ENCODE data around the gene PZP.
"Not testable (repeated sequence)": the region's sequence is repeated elsewhere in the genome, so short reads cannot be mapped to it uniquely, and the experiment has no call there.

Gene PZP

DNA sequence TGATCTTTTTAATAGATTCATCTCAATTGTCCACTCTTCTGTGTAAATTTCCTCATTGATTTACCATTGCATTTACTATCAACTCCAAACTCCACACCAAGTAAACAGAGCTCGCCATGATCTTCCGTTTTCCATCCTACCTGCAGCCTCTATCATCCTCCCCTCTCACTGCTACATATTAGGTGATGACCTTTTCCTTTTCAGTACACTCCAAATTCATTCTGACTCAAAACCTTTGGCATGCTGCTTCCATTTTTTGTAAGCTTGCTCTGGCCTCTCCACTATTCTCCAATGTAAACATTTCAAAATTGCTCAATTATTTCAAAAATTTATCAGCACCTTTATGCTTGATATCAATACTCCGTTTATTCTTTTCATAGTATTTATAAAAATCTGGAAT, 40.2 kb upstream of the PZP start:
- DNase-seq (ENCODE audit: low spot score): no peak
- in situ Hi-C loops (cut with MboI; ENCODE audit: low pct_unique_long_range_greater_than_20kb, low sequenced_read_pairs, unreplicated experiment): no loop called here
- TF ChIP-seq, protein P1, sequence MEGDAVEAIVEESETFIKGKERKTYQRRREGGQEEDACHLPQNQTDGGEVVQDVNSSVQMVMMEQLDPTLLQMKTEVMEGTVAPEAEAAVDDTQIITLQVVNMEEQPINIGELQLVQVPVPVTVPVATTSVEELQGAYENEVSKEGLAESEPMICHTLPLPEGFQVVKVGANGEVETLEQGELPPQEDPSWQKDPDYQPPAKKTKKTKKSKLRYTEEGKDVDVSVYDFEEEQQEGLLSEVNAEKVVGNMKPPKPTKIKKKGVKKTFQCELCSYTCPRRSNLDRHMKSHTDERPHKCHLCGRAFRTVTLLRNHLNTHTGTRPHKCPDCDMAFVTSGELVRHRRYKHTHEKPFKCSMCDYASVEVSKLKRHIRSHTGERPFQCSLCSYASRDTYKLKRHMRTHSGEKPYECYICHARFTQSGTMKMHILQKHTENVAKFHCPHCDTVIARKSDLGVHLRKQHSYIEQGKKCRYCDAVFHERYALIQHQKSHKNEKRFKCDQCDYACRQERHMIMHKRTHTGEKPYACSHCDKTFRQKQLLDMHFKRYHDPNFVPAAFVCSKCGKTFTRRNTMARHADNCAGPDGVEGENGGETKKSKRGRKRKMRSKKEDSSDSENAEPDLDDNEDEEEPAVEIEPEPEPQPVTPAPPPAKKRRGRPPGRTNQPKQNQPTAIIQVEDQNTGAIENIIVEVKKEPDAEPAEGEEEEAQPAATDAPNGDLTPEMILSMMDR (IDR thresholded peaks at IDR 0.05; ENCODE audit: extremely low read depth, insufficient read depth, missing control alignments): no peak

DNA sequence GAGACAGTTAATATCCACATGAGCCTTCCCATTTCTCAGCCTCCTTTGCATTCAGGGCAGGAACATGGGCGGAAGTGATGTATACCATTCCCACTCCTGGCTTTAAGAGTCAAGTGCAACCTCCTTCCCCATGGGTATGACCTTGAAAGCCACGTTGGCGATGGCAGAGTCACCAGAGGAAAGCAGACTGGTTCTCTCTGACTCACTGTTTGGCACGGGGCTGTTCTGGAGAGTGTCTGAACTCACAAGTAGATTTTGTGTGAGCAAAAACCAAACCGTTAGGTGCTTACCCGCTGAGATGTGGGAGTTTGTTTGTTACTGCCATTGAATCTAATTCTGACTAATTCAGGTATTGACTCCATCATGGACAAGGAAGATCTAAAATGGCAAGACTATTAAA, 36.7 kb upstream of the PZP start:
- TF ChIP-seq, protein P1 (IDR thresholded peaks at IDR 0.05; ENCODE audit: extremely low read depth, insufficient read depth, missing control alignments): no peak
- in situ Hi-C loops (cut with MboI; ENCODE audit: low pct_unique_long_range_greater_than_20kb, low sequenced_read_pairs, unreplicated experiment): no loop called here
- DNase-seq (ENCODE audit: low spot score): peak; percentile 60

DNA sequence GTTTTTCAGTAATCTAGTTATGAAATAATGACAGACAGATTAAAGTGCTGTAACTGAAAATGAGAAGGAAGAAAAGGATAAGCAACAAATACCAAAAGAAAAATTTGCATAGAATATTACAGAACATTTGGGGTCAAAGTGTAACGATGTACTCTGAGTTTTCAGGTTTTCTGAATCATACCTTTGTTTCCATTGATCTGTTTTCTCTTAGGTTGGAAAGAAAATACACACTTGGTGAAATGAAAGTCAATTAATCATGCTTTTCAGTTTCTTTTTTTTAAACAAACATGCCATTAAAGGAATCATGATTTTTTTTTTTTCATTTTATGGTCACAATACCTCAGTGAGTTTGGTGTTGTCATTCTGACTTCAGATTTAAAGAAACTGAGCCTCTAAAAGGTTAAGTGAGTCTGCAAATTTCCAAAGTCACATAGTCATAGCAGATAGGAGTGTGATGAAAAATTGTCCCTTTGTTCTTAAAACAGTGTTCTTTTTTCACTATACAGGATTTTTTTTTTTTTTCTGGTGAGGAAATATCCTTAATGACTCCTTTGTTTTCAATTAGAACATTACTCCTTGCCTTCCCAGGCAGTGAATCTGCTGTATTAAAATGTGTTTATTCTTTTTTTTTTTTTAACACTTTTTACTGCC, 35.9 kb upstream of the PZP start:
- TF ChIP-seq, protein P1 (IDR thresholded peaks at IDR 0.05; ENCODE audit: extremely low read depth, insufficient read depth, missing control alignments): no peak
- DNase-seq (ENCODE audit: low spot score): no peak
- in situ Hi-C loops (cut with MboI; ENCODE audit: low pct_unique_long_range_greater_than_20kb, low sequenced_read_pairs, unreplicated experiment): no loop called here

DNA sequence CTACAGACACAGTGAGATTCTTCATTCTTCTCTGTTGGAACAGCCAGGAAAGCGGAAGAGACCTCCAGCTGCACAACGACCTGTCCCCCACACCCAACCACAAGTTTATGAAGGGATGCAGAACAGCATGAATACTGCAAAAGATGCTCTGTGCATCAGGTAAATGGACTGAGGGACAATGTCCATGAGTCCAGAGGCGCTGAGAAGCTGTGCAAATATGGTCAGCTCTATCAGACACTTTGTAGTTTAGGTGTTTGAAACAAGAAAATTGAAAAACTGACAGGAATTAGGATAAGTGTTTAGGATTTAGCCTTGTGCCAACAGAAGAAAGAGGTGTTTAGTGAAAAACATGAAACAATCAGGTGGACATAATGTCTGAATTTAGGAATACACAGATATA, 33.1 kb upstream of the PZP start:
- no peak for DNase-seq (ENCODE audit: low spot score)
- in situ Hi-C loops (cut with MboI; ENCODE audit: low pct_unique_long_range_greater_than_20kb, low sequenced_read_pairs, unreplicated experiment): no loop called here
- TF ChIP-seq, protein P1 (IDR thresholded peaks at IDR 0.05; ENCODE audit: extremely low read depth, insufficient read depth, missing control alignments): no peak

DNA sequence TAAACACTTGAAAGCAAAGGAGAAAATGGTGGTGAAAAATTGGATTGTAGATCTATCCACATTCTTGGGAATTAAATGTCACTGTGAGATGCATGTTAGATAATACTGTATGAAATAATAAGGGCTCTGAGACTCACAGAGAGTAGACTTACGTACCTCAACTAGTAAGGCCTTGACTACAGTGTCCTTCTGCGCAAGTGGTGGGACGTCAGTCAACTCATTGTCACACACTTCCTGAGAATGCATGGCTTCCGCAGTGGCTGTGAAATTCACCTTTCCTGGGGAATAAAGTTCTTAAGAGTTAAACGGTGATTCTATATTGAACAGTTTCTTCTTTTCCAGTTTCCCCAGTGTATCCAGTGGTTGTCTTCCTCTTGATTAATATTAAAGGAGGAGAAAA, 32.6 kb upstream of the PZP start:
- DNase-seq (ENCODE audit: low spot score): no peak
- in situ Hi-C loops (cut with MboI; ENCODE audit: low pct_unique_long_range_greater_than_20kb, low sequenced_read_pairs, unreplicated experiment): no loop called here
- TF ChIP-seq, protein P1 (IDR thresholded peaks at IDR 0.05; ENCODE audit: extremely low read depth, insufficient read depth, missing control alignments): no peak

DNA sequence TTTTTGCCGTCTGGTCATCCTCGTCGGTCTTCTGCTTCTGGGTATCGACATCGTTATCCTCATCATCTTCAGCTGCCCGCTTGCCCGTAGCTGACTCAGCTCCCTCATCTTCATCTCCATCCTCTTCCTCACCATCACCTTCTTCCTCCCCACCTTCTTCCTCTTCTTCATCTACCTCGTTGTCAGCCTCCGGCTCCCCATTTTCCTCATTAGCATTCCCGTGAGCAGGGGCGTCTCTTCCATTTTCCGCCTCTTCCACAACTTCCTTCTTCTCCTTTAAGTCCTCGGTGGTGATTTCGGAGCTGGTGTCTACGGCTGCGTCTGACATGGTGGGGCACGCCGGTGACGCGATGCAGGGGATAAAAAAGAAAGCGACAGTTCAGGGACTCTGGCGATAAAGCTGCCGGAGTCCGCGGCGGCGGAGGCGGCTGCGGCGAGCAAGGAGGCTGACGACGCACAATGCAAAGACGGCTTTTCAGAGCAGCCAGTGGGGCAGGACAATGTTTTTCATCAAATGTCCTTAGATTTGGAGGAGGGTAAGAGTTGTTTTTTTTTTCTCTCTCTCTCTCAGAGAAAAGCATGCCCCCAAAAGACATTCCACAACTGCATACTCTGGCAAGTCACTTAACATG, 31.9 kb upstream of the PZP start:
- in situ Hi-C loops (cut with MboI; ENCODE audit: low pct_unique_long_range_greater_than_20kb, low sequenced_read_pairs, unreplicated experiment); DNase-seq (ENCODE audit: low spot score): not testable (repeated sequence)

DNA sequence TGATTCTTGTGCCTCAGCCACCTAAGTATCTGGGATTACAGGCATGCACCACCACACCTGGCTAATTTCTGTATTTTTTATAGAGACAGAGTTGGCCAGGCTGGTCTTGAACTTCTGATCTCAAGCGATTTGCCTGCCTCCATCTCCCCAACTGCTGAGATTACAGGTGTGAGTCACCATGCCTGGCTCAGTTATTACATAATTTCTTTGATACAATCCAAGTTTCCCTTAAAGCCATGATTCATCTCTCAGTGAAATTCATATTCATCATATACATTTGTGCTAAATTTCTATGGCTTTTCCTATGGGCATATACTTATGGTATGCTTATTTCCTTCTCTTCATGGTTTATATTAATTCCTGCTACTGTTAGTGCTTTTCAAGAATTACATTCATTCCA, 29.1 kb upstream of the PZP start:
- in situ Hi-C loops (cut with MboI; ENCODE audit: low pct_unique_long_range_greater_than_20kb, low sequenced_read_pairs, unreplicated experiment): no loop called here
- DNase-seq (ENCODE audit: low spot score): no peak
- TF ChIP-seq, protein P1 (IDR thresholded peaks at IDR 0.05; ENCODE audit: extremely low read depth, insufficient read depth, missing control alignments): no peak

All from GM13977 (cell line).